ENCODE data around the gene TRAPPC2.

DNA sequence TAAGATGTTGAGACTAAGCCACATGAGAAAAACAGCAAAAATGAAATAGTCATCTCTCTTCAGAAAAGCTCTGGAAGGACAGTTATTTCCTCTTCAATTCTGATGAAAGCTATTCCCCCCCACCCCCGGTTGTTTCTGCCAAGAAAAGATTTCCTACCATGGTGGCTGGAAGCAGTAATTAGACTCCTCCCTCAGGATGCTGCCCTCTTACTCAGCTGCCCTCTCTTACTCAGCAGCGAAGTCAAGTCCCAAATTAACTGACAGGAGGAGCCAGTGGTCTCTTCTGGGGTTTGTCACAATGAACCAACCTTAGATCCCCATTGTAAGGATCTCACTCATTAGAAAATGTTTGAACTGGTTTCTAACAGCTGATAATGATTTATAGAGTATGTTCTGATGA, 44.5 kb upstream of the TRAPPC2 start:
- no peak for TF ChIP-seq POLR2A (IDR thresholded peaks at IDR 0.05)
- TF ChIP-seq, protein P1, sequence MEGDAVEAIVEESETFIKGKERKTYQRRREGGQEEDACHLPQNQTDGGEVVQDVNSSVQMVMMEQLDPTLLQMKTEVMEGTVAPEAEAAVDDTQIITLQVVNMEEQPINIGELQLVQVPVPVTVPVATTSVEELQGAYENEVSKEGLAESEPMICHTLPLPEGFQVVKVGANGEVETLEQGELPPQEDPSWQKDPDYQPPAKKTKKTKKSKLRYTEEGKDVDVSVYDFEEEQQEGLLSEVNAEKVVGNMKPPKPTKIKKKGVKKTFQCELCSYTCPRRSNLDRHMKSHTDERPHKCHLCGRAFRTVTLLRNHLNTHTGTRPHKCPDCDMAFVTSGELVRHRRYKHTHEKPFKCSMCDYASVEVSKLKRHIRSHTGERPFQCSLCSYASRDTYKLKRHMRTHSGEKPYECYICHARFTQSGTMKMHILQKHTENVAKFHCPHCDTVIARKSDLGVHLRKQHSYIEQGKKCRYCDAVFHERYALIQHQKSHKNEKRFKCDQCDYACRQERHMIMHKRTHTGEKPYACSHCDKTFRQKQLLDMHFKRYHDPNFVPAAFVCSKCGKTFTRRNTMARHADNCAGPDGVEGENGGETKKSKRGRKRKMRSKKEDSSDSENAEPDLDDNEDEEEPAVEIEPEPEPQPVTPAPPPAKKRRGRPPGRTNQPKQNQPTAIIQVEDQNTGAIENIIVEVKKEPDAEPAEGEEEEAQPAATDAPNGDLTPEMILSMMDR (IDR thresholded peaks at IDR 0.05), result no peak
